ENCODE data around the gene TMEM147. TPM values are rescaled to one million over a fixed set of nuclear protein-coding genes. Genes with fewer than 3 reads are reported as not detected.
A peak's percentile ranks its signal among the peaks of the same experiment; 100 is the strongest.

The TMEM147 gene
- total RNA-seq, 6 experiments from 2014 or later, result 104 to 130 (median 115) TPM

DNA sequence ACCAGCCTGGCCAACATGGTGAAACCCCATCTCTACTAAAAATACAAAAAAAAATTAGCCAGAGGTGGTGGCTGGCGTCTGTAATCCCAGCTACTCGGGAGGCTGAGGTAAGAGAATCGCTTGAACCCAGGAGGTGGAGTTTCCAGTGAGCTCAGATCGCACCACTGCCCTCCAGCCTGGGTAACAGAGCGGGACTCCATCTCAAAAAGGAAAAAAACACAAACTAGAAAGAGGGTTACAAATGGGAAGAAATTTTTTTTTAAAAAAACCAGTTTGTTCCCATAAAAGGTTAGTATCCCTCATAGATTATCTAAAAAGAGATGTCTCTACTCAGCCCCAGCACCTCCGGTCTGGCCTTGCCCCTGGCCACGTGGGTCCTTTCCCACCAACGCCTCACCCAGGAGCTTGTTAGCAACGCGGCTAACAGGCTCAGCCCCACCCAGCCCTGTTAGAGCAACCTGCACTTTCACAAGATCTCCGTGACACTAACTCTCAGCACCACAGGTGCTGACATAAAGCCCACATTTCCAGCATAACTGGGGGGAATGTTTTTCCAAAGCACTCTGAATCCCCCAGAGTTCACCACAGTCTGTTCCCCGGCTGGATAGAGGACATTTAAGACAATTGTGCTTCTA is 36.3 kb upstream of the TMEM147 start:
- no peak for DNase-seq
- Mint-ChIP-seq H3K27me3 (ENCODE audit: insufficient read depth) (peaks cover 70% of the 10 kb centered on the region), H3K36me3 (ENCODE audit: low read depth) (no peaks in the 10 kb centered on the region), H3K27ac (no peak overlapping the region), H3K4me3 (no peak overlapping the region; the same call in 1 of the 2 replicates), H3K9me3 (no peaks in the 10 kb centered on the region), H3K4me1 (ENCODE audit: low read depth) (peaks cover 9% of the 10 kb centered on the region)
- TF ChIP-seq, protein P1, sequence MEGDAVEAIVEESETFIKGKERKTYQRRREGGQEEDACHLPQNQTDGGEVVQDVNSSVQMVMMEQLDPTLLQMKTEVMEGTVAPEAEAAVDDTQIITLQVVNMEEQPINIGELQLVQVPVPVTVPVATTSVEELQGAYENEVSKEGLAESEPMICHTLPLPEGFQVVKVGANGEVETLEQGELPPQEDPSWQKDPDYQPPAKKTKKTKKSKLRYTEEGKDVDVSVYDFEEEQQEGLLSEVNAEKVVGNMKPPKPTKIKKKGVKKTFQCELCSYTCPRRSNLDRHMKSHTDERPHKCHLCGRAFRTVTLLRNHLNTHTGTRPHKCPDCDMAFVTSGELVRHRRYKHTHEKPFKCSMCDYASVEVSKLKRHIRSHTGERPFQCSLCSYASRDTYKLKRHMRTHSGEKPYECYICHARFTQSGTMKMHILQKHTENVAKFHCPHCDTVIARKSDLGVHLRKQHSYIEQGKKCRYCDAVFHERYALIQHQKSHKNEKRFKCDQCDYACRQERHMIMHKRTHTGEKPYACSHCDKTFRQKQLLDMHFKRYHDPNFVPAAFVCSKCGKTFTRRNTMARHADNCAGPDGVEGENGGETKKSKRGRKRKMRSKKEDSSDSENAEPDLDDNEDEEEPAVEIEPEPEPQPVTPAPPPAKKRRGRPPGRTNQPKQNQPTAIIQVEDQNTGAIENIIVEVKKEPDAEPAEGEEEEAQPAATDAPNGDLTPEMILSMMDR (IDR thresholded peaks at IDR 0.05), result no peak

- Mint-ChIP-seq H3K4me1 (ENCODE audit: low read depth) (peaks cover 16% of the 10 kb centered on the region), H3K27ac (no peak overlapping the region), H3K4me3 (peak overlapping the region; percentile 65), H3K36me3 (ENCODE audit: low read depth) (no peaks in the 10 kb centered on the region), H3K9me3 (no peaks in the 10 kb centered on the region), H3K27me3 (ENCODE audit: insufficient read depth) (peaks cover 65% of the 10 kb centered on the region)
- TF ChIP-seq, protein P1 (IDR thresholded peaks at IDR 0.05), result peak; percentile 99
- DNase-seq, result no peak
These were observed 35.4 kb upstream of the TMEM147 start for GRCh38 chr19:35509861-35510625.

DNA sequence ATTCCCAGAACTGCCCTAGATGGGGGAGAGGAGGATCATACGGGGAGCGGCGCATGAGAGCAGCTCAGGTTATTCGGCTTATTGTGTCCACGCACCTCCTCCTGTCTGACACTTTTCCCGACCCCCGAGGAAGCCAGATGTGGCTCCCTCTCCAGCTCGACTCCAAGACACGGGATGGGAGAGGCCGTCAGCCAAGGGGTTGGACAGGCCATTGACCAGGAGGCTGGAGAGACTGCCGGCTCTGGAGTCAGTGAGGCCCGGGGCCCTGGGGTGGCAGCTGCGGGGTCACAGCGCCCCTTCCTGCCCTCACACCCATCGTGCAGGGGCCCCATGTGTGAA is 34.8 kb upstream of the TMEM147 start:
- no peaks in the 10 kb centered on the region for H3K36me3 Mint-ChIP-seq (ENCODE audit: low read depth)
- no peak overlapping the region for H3K27ac Mint-ChIP-seq
- H3K4me3 Mint-ChIP-seq, result no peak overlapping the region
- H3K4me1 Mint-ChIP-seq (ENCODE audit: low read depth), result peaks cover 16% of the 10 kb centered on the region
- H3K9me3 Mint-ChIP-seq, result no peaks in the 10 kb centered on the region
- DNase-seq, result no peak
- TF ChIP-seq, protein P1 (IDR thresholded peaks at IDR 0.05), result peak; percentile 12
- peaks cover 61% of the 10 kb centered on the region for H3K27me3 Mint-ChIP-seq (ENCODE audit: insufficient read depth)

GRCh38 chr19:35511337-35511736 is 34.1 kb upstream of the TMEM147 start:
- no peak overlapping the region for H3K4me3 Mint-ChIP-seq
- H3K27me3 Mint-ChIP-seq (ENCODE audit: insufficient read depth), result peaks cover 54% of the 10 kb centered on the region
- no peaks in the 10 kb centered on the region for H3K36me3 Mint-ChIP-seq (ENCODE audit: low read depth)
- no peak overlapping the region for H3K27ac Mint-ChIP-seq
- TF ChIP-seq, protein P1 (IDR thresholded peaks at IDR 0.05), result no peak
- DNase-seq, result no peak
- peaks cover 16% of the 10 kb centered on the region for H3K4me1 Mint-ChIP-seq (ENCODE audit: low read depth)
- no peaks in the 10 kb centered on the region for H3K9me3 Mint-ChIP-seq

- Mint-ChIP-seq H3K27ac (no peak overlapping the region), H3K36me3 (ENCODE audit: low read depth) (no peaks in the 10 kb centered on the region), H3K4me3 (no peak overlapping the region), H3K4me1 (ENCODE audit: low read depth) (peaks cover 27% of the 10 kb centered on the region), H3K27me3 (ENCODE audit: insufficient read depth) (peaks cover 40% of the 10 kb centered on the region), H3K9me3 (no peaks in the 10 kb centered on the region)
- DNase-seq, result no peak
- TF ChIP-seq, protein P1 (IDR thresholded peaks at IDR 0.05), result no peak
These were observed 32.4 kb upstream of the TMEM147 start for GRCh38 chr19:35512831-35513627.

Data from HFFc6 (cell line).